AG04450 (cell line): ENCODE data around the gene ADAM15. TPM values are rescaled to one million over a fixed set of nuclear protein-coding genes. Genes with fewer than 3 reads are reported as not detected.

ENCODE experiments used
- CTCF ChIA-PET: fragments of 300-600, 350-600 bp; formaldehyde crosslinking; extraction: SDS; loops from one replicate; lab custom pipeline; 2022; ENCODE audit warnings: antibody characterized with exemption, inconsistent platforms; lab: Charles Lee
- POLR2A ChIA-PET: fragments of 350-600 bp; formaldehyde crosslinking; extraction: SDS; loops from one replicate; lab custom pipeline; 2021; ENCODE audit warnings: antibody characterized with exemption, inconsistent platforms; lab: Yijun Ruan, JAX
- DNase-seq: peaks from one replicate; pipeline ENCODE4 v3.0.0-alpha.2; 2011; ENCODE audit warnings: low read depth, low spot score
- H3K27ac ChIP-seq: one replicate; pipeline ENCODE4 v1.5.1; 2012; ENCODE audit warnings: low read depth, low read length, control low read depth
- H3K27me3 ChIP-seq: one replicate; pipeline ENCODE4 v1.6.0; 2012; ENCODE audit warnings: low read length; ENCODE audit not compliant: control insufficient read depth, insufficient read depth
- H3K4me3 ChIP-seq: 2 replicates; pipeline ENCODE4 v1.5.1; 2011; ENCODE audit warnings: mild to moderate bottlenecking, low read depth, low read length, control low read depth
- H3K9me3 ChIP-seq: 2 replicates; pipeline ENCODE4 v1.5.1; 2012; ENCODE audit warnings: low read length; ENCODE audit not compliant: control insufficient read depth, insufficient read depth
- CTCF ChIP-seq: IDR thresholded peaks from 2 replicates; pipeline ENCODE4 v1.5.1; 2011; ENCODE audit warnings: low read depth, low read length, control low read depth, inconsistent platforms
- polyA plus RNA-seq: library from polyadenylated mRNA; depleted of rRNA; stranded (reverse); fragments of >200 nt; gene quantifications from 2 replicates; pipeline ENCODE4 v1.2.3, GENCODE V29; 2011

Gene ADAM15
- polyA plus RNA-seq, 1 experiment: 25.9 TPM

- DNase-seq: no peak
- CTCF ChIA-PET: interaction anchor here (1.0 kb wide), 1 partner anchor 55 kb away, joined by 4 read pairs; no protein-coding TSS in a partner anchor
- POLR2A ChIA-PET: interaction anchor here (0.6 kb wide), 1 partner anchor 651 kb away, joined by 3 read pairs; no protein-coding TSS in a partner anchor
- Histone ChIP-seq H3K4me3 (no peak overlapping the region), H3K27me3 (peaks cover 26% of the 10 kb centered on the region), H3K9me3 (no peaks in the 10 kb centered on the region), H3K27ac (no peak overlapping the region)
- no peak for TF ChIP-seq CTCF
Observed at GRCh38 chr1:155030243-155030795, 20.8 kb upstream of the ADAM15 start.

- H3K27me3 ChIP-seq: peaks cover 29% of the 10 kb centered on the region
- POLR2A ChIA-PET: interaction anchor here (0.6 kb wide), 1 partner anchor 650 kb away, joined by 3 read pairs; no protein-coding TSS in a partner anchor
- no peak for TF ChIP-seq CTCF
- CTCF ChIA-PET: no interaction called here
- H3K4me3 ChIP-seq: no peak overlapping the region
- no peaks in the 10 kb centered on the region for H3K9me3 ChIP-seq
- no peak for DNase-seq
- H3K27ac ChIP-seq: no peak overlapping the region
Observed at GRCh38 chr1:155030899-155031298, 20.2 kb upstream of the ADAM15 start.

DNA sequence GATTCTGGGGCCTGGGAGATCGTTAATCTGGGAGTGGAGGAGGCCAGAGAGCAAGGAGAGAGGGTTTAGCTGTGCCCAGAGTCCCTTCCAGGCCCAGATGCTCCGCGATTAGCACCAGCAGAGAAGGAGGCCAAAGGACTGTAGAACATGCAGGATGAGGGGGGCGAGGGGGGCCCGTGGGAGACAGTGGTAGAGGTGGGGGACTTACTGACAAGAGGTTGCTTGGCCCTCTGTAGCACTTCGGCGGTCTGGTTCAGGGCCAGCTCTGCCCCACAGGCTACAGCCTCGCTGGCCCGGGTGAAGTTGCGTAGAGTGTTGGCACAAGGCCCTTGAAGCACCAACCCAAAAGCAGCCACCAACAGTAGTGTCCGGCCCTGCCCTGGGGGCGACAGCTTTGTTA is 18.2 kb upstream of the ADAM15 start:
- Histone ChIP-seq H3K27me3 (peaks cover 40% of the 10 kb centered on the region), H3K27ac (no peak overlapping the region), H3K4me3 (no peak overlapping the region), H3K9me3 (no peaks in the 10 kb centered on the region)
- DNase-seq: no peak
- ChIA-PET POLR2A (no interaction called here), CTCF (interaction anchor here (0.7 to 1.7 kb wide), 3 partner anchors 8 to 15 kb away, joined by 3 to 7 read pairs (median 3); no protein-coding TSS in a partner anchor)
- no peak for TF ChIP-seq CTCF

GRCh38 chr1:155033524-155033923 is 17.6 kb upstream of the ADAM15 start, which contains the start of the genes DCST1 and DCST2:
Gene DCST1, plus strand, starts transcription at chr1:155033824. Its CDS starts 213 bp downstream, at chr1:155034037.
Gene DCST2, minus strand, starts transcription at chr1:155033781. Its CDS starts 80 bp downstream, at chr1:155033701.
- H3K4me3 ChIP-seq: no peak within 1 kb of the TSS
- CTCF ChIA-PET: interaction anchor here (1.7 kb wide), 1 partner anchor 16 kb away, joined by 7 read pairs; no protein-coding TSS in a partner anchor
- H3K27ac ChIP-seq: no peak within 1 kb of the TSS
- no peak for TF ChIP-seq CTCF
- POLR2A ChIA-PET: no interaction called here
- no peak for DNase-seq
- no peaks in the 10 kb centered on the region for H3K9me3 ChIP-seq
- peaks cover 41% of the 10 kb centered on the region for H3K27me3 ChIP-seq
